Suprapubic skin (tissue), 4 donors: ENCODE measurements around the gene TOM1L2. TPM values are rescaled to one million over a fixed set of nuclear protein-coding genes. Genes with fewer than 3 reads are reported as not detected.

Experiments used
- DNase-seq, 2 donors: peaks; one replicate each; pipeline ENCODE4 v3.0.0-alpha.2; 2019; ENCODE audit warnings: low spot score in 2 of 2
- H3K27ac ChIP-seq: fragments of 200-600 bp; sonication (generic); one replicate; pipeline ENCODE4 v1.5.1; 2019
- H3K27me3 ChIP-seq: fragments of 200-600 bp; sonication (generic); one replicate; pipeline ENCODE4 v1.5.1; 2019
- H3K36me3 ChIP-seq: fragments of 200-600 bp; sonication (generic); one replicate; pipeline ENCODE4 v1.5.1; 2019
- H3K4me1 ChIP-seq: fragments of 200-600 bp; sonication (generic); one replicate; pipeline ENCODE4 v1.5.1; 2019
- H3K4me3 ChIP-seq: fragments of 200-600 bp; sonication (generic); one replicate; pipeline ENCODE4 v1.5.1; 2019; ENCODE audit warnings: mild to moderate bottlenecking
- H3K9me3 ChIP-seq: fragments of 200-600 bp; sonication (generic); one replicate; pipeline ENCODE4 v1.5.1; 2019
- EP300 ChIP-seq: sonication (generic); formaldehyde crosslinking; IDR thresholded peaks from one replicate; pipeline ENCODE4 v1.6.1; 2017; ENCODE audit warnings: antibody characterized with exemption
- POLR2A ChIP-seq, 2 donors: fragments of 450-650 bp; IDR thresholded peaks; one replicate each; pipeline ENCODE4 v1.6.1; 2017; ENCODE audit warnings: antibody characterized with exemption in 2 of 2, mild to moderate bottlenecking in 2 of 2, moderate library complexity in 2 of 2
- POLR2AphosphoS5 ChIP-seq, 3 donors: sonication (generic); formaldehyde crosslinking; IDR thresholded peaks; one replicate each; pipeline ENCODE4 v1.6.1; 2017; ENCODE audit warnings: antibody characterized with exemption in 3 of 3
- WGBS: methylation state at CpG from one replicate; pipeline ENCODE4 v1.1.5; 2018; 5-methylcytosine and 5-hydroxymethylcytosine counted together
- total RNA-seq, 4 donors: library from RNA; depleted of rRNA; stranded (reverse); fragments of >200 nt; gene quantifications; one replicate each; pipeline ENCODE4 v1.1.0, GENCODE V29; 2016
- TF ChIP-seq, protein P1 (sequence below), 2 donors: fragments of 200-600 bp in 1 of 2; fragments of 450-650 bp in 1 of 2; sonication (generic) in 1 of 2; IDR thresholded peaks; one replicate each; pipeline ENCODE4 v1.5.1; 2016 to 2019; ENCODE audit warnings: antibody characterized with exemption in 2 of 2, mild to moderate bottlenecking in 1 of 2, moderate library complexity in 1 of 2

Gene TOM1L2
- total RNA-seq, 4 donors from 2014 or later, result 128 to 259 (median 162) TPM

DNA sequence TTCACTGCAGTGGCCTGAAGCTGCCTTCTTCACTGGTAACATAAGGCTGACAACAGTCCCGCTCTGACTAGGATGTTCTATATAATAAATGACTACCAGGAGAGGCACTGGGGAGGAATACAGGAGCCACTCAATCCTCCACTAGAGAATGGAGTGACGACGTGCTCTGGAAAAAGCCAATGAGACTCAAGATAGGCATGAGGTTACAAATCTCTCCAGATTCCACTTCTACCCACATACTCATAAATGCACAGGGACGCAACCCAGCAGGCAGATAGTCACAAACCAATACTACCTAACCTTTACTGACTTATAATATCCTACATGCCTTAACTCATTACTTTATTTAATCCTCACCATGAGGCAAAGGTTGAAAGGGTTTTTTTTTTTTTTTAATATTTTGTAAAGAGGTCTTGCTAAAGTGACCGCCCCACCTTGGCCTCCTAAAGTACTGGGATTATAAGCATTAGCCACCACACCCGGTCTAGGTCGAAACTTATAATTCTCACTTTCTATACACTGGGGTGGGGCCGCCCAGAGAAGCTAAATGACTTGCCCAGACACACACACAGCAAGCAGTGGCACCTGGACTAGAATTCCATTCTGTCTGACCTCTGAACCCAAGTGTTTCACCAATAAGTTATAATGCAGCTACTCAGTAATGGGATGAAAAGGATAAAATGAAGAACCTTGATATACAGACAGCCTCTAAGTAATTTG is 33.7 kb downstream of the TOM1L2 start:
- no peak overlapping the region for H3K4me3 ChIP-seq

DNA sequence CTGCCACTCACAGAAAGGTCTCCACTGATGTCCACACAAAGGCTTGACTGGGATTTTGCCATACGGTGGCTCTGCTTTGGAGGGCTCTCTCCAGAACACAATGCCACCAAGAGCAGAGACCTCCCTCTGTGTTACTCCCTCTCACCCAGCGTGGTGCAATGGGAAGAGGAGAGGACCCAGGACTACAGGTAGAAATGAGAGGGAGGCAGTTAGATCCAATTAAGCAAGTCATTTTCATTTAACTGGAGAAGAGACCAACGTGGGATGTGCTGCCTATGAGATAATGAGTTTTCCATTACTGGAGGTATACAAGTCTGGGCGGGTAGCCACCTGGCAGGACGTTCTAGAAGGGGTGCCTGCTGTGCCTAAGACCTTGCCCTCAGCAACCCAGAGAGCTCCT is 34.2 kb downstream of the TOM1L2 start:
- no peaks in the 10 kb centered on the region for H3K9me3 ChIP-seq
- no peaks in the 10 kb centered on the region for H3K36me3 ChIP-seq
- no peaks in the 10 kb centered on the region for H3K27me3 ChIP-seq
- no peak overlapping the region for H3K4me3 ChIP-seq
- WGBS, result 75% methylated on average over 5 of the region's 5 CpGs
- H3K4me1 ChIP-seq, result peaks cover 77% of the 10 kb centered on the region
- TF ChIP-seq POLR2A (IDR thresholded peaks at IDR 0.05) (no peak), POLR2AphosphoS5 (IDR thresholded peaks at IDR 0.05) (no peak), EP300 (no peak)
- TF ChIP-seq, protein P1, sequence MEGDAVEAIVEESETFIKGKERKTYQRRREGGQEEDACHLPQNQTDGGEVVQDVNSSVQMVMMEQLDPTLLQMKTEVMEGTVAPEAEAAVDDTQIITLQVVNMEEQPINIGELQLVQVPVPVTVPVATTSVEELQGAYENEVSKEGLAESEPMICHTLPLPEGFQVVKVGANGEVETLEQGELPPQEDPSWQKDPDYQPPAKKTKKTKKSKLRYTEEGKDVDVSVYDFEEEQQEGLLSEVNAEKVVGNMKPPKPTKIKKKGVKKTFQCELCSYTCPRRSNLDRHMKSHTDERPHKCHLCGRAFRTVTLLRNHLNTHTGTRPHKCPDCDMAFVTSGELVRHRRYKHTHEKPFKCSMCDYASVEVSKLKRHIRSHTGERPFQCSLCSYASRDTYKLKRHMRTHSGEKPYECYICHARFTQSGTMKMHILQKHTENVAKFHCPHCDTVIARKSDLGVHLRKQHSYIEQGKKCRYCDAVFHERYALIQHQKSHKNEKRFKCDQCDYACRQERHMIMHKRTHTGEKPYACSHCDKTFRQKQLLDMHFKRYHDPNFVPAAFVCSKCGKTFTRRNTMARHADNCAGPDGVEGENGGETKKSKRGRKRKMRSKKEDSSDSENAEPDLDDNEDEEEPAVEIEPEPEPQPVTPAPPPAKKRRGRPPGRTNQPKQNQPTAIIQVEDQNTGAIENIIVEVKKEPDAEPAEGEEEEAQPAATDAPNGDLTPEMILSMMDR (IDR thresholded peaks at IDR 0.05), result no peak
- DNase-seq, result no peak
- H3K27ac ChIP-seq, result peak overlapping the region; percentile 44

More for the DNA sequence above, 33.7 kb downstream of the TOM1L2 start:
- DNase-seq, result no peak
- no peaks in the 10 kb centered on the region for H3K27me3 ChIP-seq
- no peaks in the 10 kb centered on the region for H3K36me3 ChIP-seq
- TF ChIP-seq EP300, result no peak
- TF ChIP-seq POLR2AphosphoS5 (IDR thresholded peaks at IDR 0.05), result no peak
- TF ChIP-seq, protein P1 (IDR thresholded peaks at IDR 0.05), result no peak
- no peak for TF ChIP-seq POLR2A (IDR thresholded peaks at IDR 0.05)
- no peaks in the 10 kb centered on the region for H3K9me3 ChIP-seq
- H3K27ac ChIP-seq, result peak overlapping the region; percentile 50
- H3K4me1 ChIP-seq, result peaks cover 81% of the 10 kb centered on the region
- 66% methylated on average over 8 of the region's 8 CpGs for WGBS

DNA sequence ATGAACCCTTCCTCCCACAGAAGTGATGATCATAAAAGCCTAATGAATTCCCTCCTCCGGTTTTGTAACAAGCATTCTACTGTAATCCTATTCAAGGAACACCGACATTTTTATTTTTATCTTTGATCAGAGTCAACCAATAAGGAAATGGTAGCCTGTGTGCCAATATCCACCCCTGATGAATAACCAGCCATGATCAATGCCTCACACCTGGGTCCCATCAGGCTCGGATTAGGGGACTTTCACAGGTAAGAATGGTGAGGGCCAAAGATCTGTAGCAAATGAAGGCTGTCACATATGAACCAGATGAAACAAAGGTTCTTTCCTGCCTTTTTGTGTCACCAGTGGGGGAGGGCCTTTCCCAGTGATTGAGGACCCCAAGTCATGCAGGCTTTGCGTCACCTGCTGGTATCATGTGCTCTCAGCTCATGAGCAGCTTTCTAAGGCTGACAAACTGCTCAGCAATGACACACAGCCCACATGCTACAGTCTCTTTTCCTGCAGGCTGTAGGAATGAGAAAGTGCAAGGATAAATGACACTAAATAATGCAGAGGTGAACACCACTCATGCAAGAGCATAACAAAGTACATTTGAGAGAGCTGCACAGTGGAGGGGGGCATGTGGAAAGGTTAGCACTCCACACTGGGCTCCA is 34.9 kb downstream of the TOM1L2 start:
- H3K4me1 ChIP-seq, result peaks cover 73% of the 10 kb centered on the region
- TF ChIP-seq POLR2A (IDR thresholded peaks at IDR 0.05) (no peak), EP300 (no peak), POLR2AphosphoS5 (IDR thresholded peaks at IDR 0.05) (no peak)
- TF ChIP-seq, protein P1 (IDR thresholded peaks at IDR 0.05), result no peak

DNA sequence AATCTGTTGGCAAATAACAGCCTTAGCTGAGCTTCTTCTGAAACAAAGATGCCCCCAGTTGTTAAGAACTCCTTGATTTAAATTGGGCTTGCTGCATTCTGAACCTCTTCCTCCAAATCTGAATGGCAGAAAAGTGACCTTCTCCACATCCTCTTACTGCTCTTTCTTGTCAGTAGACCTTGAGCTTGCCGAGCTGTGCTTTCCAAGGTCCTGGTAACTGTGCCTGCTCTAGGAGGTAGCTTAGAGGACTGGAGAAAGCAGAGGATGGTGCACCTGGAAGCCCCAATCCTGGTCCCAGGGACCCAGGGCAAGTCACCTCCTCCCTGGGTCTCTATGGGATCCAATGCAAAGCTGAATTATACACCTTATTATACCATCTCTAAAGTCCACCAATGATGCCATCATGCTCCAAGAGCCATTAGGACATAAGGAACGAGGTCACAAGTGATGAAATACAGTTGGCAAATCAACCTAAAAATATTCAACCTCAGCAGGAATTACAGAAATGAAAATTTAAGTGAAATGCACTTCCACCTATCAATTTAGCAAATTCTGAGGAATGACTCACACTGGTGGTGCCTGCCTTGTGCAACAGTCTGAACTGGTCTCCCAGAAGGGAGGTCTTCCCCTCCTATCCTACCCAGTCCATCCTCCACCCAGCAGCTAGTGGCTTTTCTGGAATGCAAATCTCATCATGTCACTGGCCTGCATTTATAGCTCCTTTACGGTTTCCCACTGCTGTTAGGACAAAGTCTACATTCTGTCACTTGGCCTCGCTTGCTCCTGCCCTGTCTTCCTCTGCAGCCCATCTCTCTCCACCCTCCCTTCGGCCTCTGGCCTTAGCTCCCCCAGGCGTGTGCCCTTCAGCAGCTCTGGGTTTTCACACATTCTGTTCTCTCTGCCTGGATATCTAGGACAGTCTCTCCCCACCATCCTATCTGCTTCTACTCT is 36.6 kb downstream of the TOM1L2 start:
- Histone ChIP-seq H3K27me3 (no peaks in the 10 kb centered on the region), H3K9me3 (no peaks in the 10 kb centered on the region), H3K27ac (no peak overlapping the region), H3K4me3 (no peak overlapping the region), H3K36me3 (no peaks in the 10 kb centered on the region), H3K4me1 (peaks cover 61% of the 10 kb centered on the region)
- no peak for TF ChIP-seq EP300
- TF ChIP-seq POLR2AphosphoS5 (IDR thresholded peaks at IDR 0.05), result peak in 1 of 3 donors; percentile 33
- TF ChIP-seq, protein P1 (IDR thresholded peaks at IDR 0.05), result no peak
- TF ChIP-seq POLR2A (IDR thresholded peaks at IDR 0.05), result no peak
- WGBS, result 72% methylated on average over 6 of the region's 6 CpGs
- peak in 1 of 2 donors; percentile 83 for DNase-seq

More for the DNA sequence above, 34.9 kb downstream of the TOM1L2 start:
- Histone ChIP-seq H3K4me3 (no peak overlapping the region), H3K27ac (peak overlapping the region; percentile 44), H3K9me3 (no peaks in the 10 kb centered on the region), H3K27me3 (no peaks in the 10 kb centered on the region), H3K36me3 (no peaks in the 10 kb centered on the region)
- WGBS, result 65% methylated on average over 4 of the region's 4 CpGs
- no peak for DNase-seq
